Panc1 (cell line): ENCODE data around the gene LIN28A.

Experiments used
- POLR2AphosphoS5 ChIP-seq: IDR thresholded peaks from 2 replicates; pipeline ENCODE4 v1.6.1; 2012; ENCODE audit warnings: mild to moderate bottlenecking, low read depth, low read length, moderate library complexity
- SIN3A ChIP-seq: IDR thresholded peaks from 2 replicates; pipeline ENCODE4 v1.6.1; 2012; ENCODE audit warnings: low read depth, mild to moderate bottlenecking, low read length, moderate library complexity, borderline replicate concordance; ENCODE audit not compliant: insufficient read depth
- TF ChIP-seq, protein P1 (sequence below): fragments of 450-650 bp; IDR thresholded peaks from 2 replicates; pipeline ENCODE4 v1.5.1; 2017; ENCODE audit warnings: mild to moderate bottlenecking
- TF ChIP-seq, protein P2 (sequence below), 2 experiments: IDR thresholded peaks; 2 replicates each; pipeline ENCODE4 v1.6.1; 2011 to 2012; ENCODE audit warnings: low read depth in 2 of 2, control low read depth in 1 of 2, low read length in 1 of 2, mild to moderate bottlenecking in 1 of 2, moderate library complexity in 1 of 2; ENCODE audit not compliant: insufficient read depth in 1 of 2

DNA sequence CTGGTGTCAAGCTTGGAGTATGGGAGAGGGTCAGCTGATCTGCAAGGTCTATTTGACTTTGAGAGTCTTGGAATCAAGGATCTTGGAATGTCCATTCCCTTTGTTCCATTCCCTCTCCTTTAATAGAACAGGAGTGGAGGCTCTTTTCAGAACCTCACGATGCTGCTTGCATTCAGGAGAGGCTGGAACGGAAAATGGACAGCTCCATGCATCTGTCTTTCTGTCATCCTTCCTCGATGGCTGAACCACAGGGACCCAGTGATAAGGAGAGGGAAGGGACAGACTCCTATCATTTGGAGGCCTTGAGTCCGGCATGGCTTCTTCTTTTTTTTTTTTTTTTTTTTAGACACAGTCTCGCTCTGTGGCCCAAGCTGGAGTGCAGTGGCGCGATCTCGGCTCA lies 14.9 kb upstream of the LIN28A start:
- TF ChIP-seq, protein P1, sequence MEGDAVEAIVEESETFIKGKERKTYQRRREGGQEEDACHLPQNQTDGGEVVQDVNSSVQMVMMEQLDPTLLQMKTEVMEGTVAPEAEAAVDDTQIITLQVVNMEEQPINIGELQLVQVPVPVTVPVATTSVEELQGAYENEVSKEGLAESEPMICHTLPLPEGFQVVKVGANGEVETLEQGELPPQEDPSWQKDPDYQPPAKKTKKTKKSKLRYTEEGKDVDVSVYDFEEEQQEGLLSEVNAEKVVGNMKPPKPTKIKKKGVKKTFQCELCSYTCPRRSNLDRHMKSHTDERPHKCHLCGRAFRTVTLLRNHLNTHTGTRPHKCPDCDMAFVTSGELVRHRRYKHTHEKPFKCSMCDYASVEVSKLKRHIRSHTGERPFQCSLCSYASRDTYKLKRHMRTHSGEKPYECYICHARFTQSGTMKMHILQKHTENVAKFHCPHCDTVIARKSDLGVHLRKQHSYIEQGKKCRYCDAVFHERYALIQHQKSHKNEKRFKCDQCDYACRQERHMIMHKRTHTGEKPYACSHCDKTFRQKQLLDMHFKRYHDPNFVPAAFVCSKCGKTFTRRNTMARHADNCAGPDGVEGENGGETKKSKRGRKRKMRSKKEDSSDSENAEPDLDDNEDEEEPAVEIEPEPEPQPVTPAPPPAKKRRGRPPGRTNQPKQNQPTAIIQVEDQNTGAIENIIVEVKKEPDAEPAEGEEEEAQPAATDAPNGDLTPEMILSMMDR, result no peak
- TF ChIP-seq SIN3A, result no peak
- TF ChIP-seq, protein P2, sequence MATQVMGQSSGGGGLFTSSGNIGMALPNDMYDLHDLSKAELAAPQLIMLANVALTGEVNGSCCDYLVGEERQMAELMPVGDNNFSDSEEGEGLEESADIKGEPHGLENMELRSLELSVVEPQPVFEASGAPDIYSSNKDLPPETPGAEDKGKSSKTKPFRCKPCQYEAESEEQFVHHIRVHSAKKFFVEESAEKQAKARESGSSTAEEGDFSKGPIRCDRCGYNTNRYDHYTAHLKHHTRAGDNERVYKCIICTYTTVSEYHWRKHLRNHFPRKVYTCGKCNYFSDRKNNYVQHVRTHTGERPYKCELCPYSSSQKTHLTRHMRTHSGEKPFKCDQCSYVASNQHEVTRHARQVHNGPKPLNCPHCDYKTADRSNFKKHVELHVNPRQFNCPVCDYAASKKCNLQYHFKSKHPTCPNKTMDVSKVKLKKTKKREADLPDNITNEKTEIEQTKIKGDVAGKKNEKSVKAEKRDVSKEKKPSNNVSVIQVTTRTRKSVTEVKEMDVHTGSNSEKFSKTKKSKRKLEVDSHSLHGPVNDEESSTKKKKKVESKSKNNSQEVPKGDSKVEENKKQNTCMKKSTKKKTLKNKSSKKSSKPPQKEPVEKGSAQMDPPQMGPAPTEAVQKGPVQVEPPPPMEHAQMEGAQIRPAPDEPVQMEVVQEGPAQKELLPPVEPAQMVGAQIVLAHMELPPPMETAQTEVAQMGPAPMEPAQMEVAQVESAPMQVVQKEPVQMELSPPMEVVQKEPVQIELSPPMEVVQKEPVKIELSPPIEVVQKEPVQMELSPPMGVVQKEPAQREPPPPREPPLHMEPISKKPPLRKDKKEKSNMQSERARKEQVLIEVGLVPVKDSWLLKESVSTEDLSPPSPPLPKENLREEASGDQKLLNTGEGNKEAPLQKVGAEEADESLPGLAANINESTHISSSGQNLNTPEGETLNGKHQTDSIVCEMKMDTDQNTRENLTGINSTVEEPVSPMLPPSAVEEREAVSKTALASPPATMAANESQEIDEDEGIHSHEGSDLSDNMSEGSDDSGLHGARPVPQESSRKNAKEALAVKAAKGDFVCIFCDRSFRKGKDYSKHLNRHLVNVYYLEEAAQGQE (IDR thresholded peaks at IDR 0.05; ENCODE audit: insufficient read depth in 1 of 2, low read depth in 2 of 2, low read length in 1 of 2), result no peak
- TF ChIP-seq POLR2AphosphoS5, result no peak
